ENCODE results near the gene SMAD4. TPM values are rescaled to one million over a fixed set of nuclear protein-coding genes. Genes with fewer than 3 reads are reported as not detected.
"Not testable (repeated sequence)": the region's sequence is repeated elsewhere in the genome, so short reads cannot be mapped to it uniquely, and the experiment has no call there.

Gene SMAD4
- total RNA-seq, 1 donor from 2014 or later = 80.1 TPM

DNA sequence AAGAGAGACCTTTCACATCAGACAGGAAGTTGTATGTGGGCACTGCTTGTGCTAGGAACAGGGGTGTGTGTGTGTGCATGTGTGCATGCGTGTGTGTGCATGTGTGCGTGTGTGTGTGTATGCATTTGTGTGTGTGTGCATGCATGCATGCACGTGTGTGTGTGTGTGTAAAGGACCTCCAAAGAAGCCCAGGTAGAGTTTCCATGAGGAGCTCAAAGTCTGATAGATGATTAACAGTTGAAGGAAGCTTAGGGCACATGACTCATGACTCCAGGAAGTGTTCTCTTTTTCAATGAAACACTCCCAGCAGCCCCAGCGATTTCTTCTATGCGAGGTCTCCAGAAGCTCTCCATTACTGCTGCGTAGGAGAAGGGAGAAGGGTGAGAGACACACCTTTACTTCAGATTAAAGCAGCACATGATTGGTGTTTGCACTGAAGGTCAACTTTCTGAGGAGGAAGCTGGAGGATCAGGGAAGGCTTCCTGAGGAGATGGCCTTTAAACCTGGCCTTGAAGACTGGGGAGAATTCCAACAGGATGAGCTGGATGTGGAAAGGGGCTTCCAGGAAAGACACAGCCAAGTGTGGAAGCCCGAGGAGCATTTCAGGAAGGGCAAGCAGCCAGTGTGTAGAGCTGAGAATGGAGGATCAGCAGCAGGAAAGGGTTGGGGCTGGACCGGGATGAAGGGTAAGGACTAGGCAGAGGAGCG is 77.7 kb downstream of the SMAD4 start:
- no peak for DNase-seq (ENCODE audit: extremely low read depth, low read depth, low spot score)

DNA sequence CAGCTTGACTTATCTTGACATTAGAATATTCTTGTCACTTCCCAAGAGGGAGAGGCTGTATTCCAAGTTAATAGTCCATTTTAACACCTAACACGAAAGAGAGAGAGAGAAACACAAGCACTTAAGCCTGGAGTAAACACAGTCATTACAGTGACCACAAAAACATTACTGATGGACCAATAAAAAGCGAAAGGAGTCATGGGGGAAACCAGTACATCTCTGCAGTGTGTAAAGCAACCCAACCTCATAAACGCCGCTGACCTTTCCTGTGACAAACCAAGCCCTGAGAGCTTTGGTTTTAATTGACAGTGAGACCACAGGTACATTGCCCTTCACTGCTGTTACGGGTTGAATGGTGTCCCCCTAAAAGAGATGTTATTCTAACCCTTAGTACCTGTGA is 78.3 kb downstream of the SMAD4 start:
- no peak for DNase-seq (ENCODE audit: extremely low read depth, low read depth, low spot score)

DNA sequence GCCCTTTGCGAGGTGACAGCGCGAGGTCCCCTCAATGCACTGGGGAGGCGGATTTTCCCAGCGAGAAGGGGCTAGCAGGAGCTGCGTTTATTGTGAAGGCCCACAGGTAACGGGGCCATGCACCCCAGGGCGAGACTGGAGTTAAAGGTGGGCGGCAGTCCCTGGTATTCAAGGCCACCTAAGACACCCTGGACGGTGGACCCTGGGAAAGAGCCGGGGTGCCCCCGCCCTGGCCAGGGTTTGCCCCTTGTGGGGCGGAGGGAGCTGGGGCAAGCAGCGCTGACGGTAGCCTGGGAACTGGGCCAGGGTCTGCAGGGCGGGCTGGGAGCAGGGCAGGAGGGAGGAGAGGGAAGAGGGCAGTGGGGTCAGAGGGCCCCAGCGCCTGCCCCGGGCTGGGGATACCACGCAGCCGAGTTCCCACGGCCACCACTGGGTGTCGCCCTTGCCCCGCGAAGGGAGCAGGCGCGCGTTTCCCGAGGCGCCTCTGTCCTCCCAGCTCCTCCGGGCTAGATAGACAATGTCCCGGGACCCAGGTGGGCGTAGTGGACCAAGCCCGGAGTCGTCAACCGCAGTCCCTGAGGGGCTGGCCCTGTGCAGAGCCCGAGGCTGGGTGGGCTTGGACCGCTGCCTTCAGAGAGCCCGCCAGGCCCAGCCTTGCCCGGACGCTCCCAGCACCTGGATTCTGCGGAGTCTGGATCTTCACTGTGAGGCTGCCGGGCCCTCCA is 80.2 kb downstream of the SMAD4 start:
- no peak for DNase-seq (ENCODE audit: extremely low read depth, low read depth, low spot score)

GRCh38 chr18:51111633-51112355 is 81.8 kb downstream of the SMAD4 start:
- DNase-seq (ENCODE audit: extremely low read depth, low read depth, low spot score) = not testable (repeated sequence)

GRCh38 chr18:51116996-51117395 is 87.0 kb downstream of the SMAD4 start:
- DNase-seq (ENCODE audit: extremely low read depth, low read depth, low spot score) = not testable (repeated sequence)

- not testable (repeated sequence) for DNase-seq (ENCODE audit: extremely low read depth, low read depth, low spot score)
Measured at GRCh38 chr18:51119561-51119960, 89.5 kb downstream of the SMAD4 start.

DNA sequence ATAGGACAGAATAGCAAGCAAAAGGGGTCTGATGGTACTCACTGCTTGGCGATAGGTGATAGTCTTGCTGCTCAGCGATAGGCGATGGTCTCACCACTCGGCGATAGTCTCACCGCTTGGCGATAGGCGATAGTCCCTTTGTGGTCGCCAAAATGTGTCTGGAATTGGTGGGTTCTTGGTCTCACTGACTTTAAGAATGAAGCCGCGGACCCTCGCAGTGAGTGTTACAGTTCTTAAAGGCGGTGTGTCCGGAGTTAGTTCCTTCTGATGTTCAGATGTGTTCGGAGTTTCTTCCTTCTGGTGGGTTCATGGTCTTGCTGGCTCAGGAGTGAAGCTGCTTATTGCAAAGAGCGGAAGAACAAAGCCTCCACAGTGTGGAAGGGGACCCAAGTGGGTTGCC is 90.0 kb downstream of the SMAD4 start:
- not testable (repeated sequence) for DNase-seq (ENCODE audit: extremely low read depth, low read depth, low spot score)

GRCh38 chr18:51120809-51121596 is 91.0 kb downstream of the SMAD4 start:
- no peak for DNase-seq (ENCODE audit: extremely low read depth, low read depth, low spot score)

DNA sequence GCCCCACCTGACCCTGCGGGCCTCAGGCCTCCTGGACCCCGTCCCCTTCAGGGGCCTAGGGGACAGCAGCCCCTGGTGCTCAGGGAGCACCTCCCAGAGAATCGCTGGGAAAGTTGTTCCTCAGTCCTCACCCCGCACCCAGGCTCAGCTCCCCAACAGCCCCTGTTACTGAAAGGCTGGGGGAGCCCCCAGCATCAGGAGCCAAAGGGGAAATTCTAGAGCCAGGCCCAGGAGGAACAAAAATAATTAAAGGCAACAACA is 91.5 kb downstream of the SMAD4 start:
- no peak for DNase-seq (ENCODE audit: extremely low read depth, low read depth, low spot score)

GRCh38 chr18:51122266-51123045 is 92.4 kb downstream of the SMAD4 start:
- no peak for DNase-seq (ENCODE audit: extremely low read depth, low read depth, low spot score)

DNA sequence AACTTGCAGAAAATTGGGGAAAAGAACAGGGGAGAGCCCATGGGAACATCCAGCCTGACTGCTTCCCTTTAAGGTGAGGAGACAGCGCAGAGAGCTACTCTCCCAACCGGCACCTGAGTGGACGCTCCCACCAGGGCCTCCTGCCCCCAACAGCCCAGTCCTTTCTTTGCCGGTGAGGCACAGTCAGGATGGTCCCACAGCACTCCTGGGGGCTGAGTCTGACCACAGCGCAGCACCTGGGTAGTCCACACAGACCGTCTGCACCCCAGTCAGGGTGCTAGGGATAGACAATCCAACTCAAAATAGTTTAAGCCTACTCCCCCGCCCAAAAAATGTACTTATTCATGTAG is 93.0 kb downstream of the SMAD4 start:
- no peak for DNase-seq (ENCODE audit: extremely low read depth, low read depth, low spot score)

DNA sequence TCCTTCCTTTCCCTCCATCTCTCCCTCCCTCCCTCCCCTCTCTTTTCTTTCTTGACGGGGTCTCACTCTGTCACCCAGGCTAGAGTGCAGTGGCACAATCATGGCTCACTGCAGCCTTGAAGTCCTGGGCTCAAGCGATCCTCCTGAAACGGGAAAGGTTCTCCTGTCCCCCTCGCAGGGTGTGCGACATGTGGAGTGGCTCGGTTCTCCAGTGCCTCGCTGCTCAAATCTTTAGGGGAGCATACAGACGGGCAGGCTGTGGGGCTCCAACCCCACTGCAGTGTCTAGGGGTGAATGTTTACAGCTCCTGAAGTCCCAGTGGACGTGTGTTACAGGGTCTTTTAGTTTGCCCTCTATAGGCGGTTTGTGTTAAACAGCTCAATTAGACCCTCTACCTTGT is 93.5 kb downstream of the SMAD4 start:
- no peak for DNase-seq (ENCODE audit: extremely low read depth, low read depth, low spot score)

- DNase-seq (ENCODE audit: extremely low read depth, low read depth, low spot score) = no peak
Measured at GRCh38 chr18:51123936-51124486, 94.0 kb downstream of the SMAD4 start.

DNA sequence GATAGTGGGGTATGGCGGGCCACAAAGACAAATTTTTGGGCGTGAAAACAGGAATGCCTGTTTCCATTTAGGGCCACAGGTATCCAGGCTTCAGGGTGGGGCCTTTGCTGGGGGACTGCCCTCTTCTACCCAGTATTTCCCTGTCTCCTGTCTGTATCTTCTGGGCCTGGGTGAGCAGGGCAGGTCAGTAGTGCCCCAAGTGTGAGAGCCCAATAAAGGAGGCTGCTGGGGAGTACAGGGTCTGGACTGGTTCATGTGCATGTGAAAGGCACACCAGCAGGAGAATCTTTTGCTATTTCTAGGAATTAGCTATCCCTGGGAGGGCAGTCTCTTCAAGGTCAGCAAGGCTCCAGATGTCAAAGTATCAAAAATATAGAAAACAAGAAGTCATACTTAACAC is 96.0 kb downstream of the SMAD4 start:
- DNase-seq (ENCODE audit: extremely low read depth, low read depth, low spot score) = no peak

GRCh38 chr18:51127664-51128063 is 97.7 kb downstream of the SMAD4 start:
- DNase-seq (ENCODE audit: extremely low read depth, low read depth, low spot score) = no peak

DNA sequence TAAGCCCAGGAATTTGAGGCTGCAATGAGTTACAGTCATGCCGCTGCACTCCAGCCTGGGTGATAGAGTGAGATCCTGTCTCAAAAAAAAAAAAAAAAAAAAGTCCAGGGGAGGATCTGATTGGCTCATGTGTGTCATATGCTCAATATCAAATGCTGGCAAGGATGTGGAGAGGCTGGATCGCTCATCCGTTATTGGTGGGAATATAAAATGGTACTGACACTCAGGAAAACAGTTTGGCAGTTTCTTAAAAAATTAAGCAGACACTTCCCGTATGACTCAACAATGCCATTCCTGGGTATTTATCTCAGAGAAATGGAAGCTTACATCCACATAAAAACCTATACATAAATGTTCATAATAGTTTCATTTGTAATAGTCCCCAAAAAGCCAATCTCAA is 98.5 kb downstream of the SMAD4 start:
- DNase-seq (ENCODE audit: extremely low read depth, low read depth, low spot score) = no peak

DNA sequence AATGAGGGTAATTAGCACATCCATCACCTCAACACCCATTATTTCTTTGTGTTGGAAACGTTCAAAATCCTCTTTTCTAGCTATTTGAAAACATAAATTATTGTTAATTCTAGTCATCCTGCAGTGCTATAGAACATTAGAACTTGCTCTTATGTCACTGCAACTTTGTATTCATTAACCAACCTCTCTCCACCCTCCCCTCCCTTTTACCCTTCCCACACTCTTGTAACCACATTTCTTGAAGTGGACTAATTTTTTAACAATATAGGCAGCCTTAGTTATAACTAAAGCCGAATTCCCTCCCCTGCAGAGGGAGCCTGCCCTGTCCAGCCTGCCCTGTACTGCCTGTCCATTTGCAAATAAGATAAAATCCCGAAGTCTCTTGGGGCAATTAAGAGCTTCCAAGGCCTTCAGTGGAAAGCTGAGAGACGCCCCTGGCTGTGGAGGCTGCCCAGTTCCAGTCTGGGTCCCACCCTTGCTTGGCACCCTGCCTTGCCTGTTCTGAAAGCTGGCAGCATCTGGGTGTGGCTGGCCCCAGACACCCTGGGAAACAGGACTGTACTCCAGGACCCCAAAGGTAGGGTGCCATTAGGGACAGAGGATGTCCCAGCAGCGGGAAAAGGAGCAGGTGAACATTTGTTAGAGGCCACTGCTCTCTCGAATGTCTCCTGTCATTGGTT is 102.4 kb downstream of the SMAD4 start:
- DNase-seq (ENCODE audit: extremely low read depth, low read depth, low spot score) = no peak

DNA sequence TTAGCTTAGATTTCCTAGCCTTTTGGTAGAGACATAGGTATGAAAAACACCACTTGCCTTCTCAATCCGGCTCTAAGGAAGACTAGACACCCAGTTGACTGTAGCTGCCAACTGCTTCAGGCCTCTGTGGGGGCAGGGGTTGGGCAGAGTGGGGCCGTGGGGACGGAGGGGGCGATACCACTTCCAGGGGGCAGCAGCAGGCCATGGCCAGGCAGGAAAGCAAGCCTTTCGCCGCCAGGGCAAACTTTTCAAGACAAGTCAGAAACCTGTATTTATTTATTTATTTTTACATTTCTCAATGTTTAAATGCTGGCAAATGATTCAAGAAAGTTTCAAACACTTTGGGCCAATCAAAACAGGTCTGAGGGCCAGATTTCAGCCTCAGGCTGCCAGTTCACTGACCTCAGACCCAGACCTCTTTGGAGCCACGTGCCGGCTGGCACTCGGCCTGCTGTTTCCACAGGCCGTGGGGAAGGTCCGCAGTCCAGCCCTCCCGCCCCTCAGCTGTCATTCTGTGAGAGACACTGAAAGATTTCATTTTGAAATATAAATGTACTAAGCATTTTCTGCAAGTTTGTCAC is 103.7 kb downstream of the SMAD4 start:
- DNase-seq (ENCODE audit: extremely low read depth, low read depth, low spot score) = no peak

Data from glomerular endothelial cell (primary cell).